Measurements from ENCODE around the gene SFT2D3.

GRCh38 chr2:127698553-127699355 is 2.5 kb upstream of the SFT2D3 start:
- TF ChIP-seq GATA2 (IDR thresholded peaks at IDR 0.05; ENCODE audit: low read depth, low read length): no peak
- TF ChIP-seq GATA3 (IDR thresholded peaks at IDR 0.05; ENCODE audit: low read depth, low read length): no peak
